Right lobe of liver (tissue), 6 donors: ENCODE measurements around the gene BST1. TPM values are rescaled to one million over a fixed set of nuclear protein-coding genes. Genes with fewer than 3 reads are reported as not detected.

Source experiments
- ATAC-seq, 4 donors: fragments of 200-7000 bp; cut with Tn5 transposase; one replicate each; pipeline ENCODE4 v1.9.1; 2020; ENCODE audit warnings: mild to moderate bottlenecking in 4 of 4, moderate library complexity in 4 of 4
- DNase-seq, 3 donors: peaks; one replicate each; pipeline ENCODE4 v3.0.0-alpha.2; 2020
- H3K27ac ChIP-seq, 3 donors: fragments of 200-600 bp; one replicate each; pipeline ENCODE4 v1.8.0; 2022
- H3K27me3 ChIP-seq, 2 donors: fragments of 200-600 bp; one replicate each; pipeline ENCODE4 v1.8.0; 2022
- H3K36me3 ChIP-seq, 4 donors: fragments of 200-600 bp; sonication (generic) in 1 of 4; one replicate each; pipeline versions ENCODE4 v1.5.1 to v1.8.0; 2017 to 2022; ENCODE audit warnings: control low read depth in 1 of 4
- H3K4me1 ChIP-seq, 4 donors: fragments of 200-600 bp; sonication (generic) in 1 of 4; one replicate each; pipeline versions ENCODE4 v1.5.1 to v1.8.0; 2017 to 2022; ENCODE audit warnings: control low read depth in 1 of 4
- H3K4me3 ChIP-seq, 3 donors: fragments of 200-600 bp; one replicate each; pipeline ENCODE4 v1.8.0; 2022
- H3K9me3 ChIP-seq, 4 donors: fragments of 200-600 bp; sonication (generic) in 1 of 4; one replicate each; pipeline versions ENCODE4 v1.5.1 to v1.8.0; 2017 to 2022; ENCODE audit warnings: control low read depth in 1 of 4
- CTCF ChIP-seq, 4 donors: fragments of 200-600 bp in 3 of 4; fragments of 450-650 bp in 1 of 4; IDR thresholded peaks; one replicate each; pipeline versions ENCODE4 v1.5.1 to v1.8.0; 2016 to 2022; ENCODE audit warnings: antibody characterized with exemption in 4 of 4, mild to moderate bottlenecking in 2 of 4
- POLR2A ChIP-seq: fragments of 450-650 bp; IDR thresholded peaks from one replicate; pipeline ENCODE4 v1.6.1; 2017; ENCODE audit warnings: antibody characterized with exemption, mild to moderate bottlenecking
- WGBS: methylation state at CpG from one replicate; pipeline ENCODE4 v1.1.6; 2018; ENCODE audit warnings: low coverage, low lambda C conversion rate; ENCODE audit not compliant: insufficient coverage; ENCODE audit errors: missing lambda C conversion rate; 5-methylcytosine and 5-hydroxymethylcytosine counted together
- intact Hi-C, 2 donors: fragments of 100-400 bp; cut with DNase I; formaldehyde crosslinking; loops; one replicate each; pipeline versions ENCODE4 v1.11.2 to v1.14.1; 2022
- total RNA-seq, 6 experiments: library from RNA; depleted of rRNA in 2 of 6; stranded (reverse); fragments of >200 nt in 2 of 6; fragmentation: NEBNext Ultra II Directional in 3 of 6; extraction: Animal tissue kit (Norgen Biotek cat#: 25700) in 3 of 6; gene quantifications; one replicate each; pipeline versions ENCODE4 v1.1.0 to v1.2.4, GENCODE V29; 2016 to 2023
- donor health status: DM: no; HTN: yes; CAD: no.
- donor health status: DM: no; HTN: no; CAD: no.
- donor health status: DM: no; HTN: no; CAD: no.
- donor health status: DM: no; HTN: yes; CAD: no.
- donor health status: DM: no; HTN: yes; CAD: no.

The BST1 gene
- total RNA-seq, 6 experiments from 2014 or later, result 2.7 to 5.3 (median 4.3) TPM

- Histone ChIP-seq H3K36me3 (peaks cover 0 to 15% (median 0%) of the 10 kb centered on the region in 4 donors), H3K27me3 (no peaks in the 10 kb centered on the region), H3K27ac (peak overlapping the region in 2 of 3 donors; percentile 34 to 38), H3K9me3 (no peaks in the 10 kb centered on the region), H3K4me1 (peaks cover 0 to 10% (median 3%) of the 10 kb centered on the region in 4 donors), H3K4me3 (no peak overlapping the region)
- 54% methylated on average over 3 of the region's 3 CpGs for WGBS
- intact Hi-C loops, result no loop called here
- DNase-seq, result no peak
- TF ChIP-seq POLR2A (no peak), CTCF (IDR thresholded peaks at IDR 0.05) (no peak)
- ATAC-seq, result peak; percentile 54 to 80 (median 64)
These were observed 11.3 kb upstream of the BST1 start for GRCh38 chr4:15691346-15692135.

GRCh38 chr4:15692602-15693001, 10.3 kb upstream of the BST1 start:
- DNase-seq (no peak), ATAC-seq (no peak)
- peaks cover 0 to 15% (median 5%) of the 10 kb centered on the region in 4 donors for H3K4me1 ChIP-seq
- TF ChIP-seq POLR2A (no peak), CTCF (IDR thresholded peaks at IDR 0.05) (no peak)
- no peak overlapping the region for H3K4me3 ChIP-seq
- H3K36me3 ChIP-seq, result peaks cover 0 to 6% (median 0%) of the 10 kb centered on the region in 4 donors
- no peaks in the 10 kb centered on the region for H3K9me3 ChIP-seq
- no peaks in the 10 kb centered on the region for H3K27me3 ChIP-seq
- intact Hi-C loops, result no loop called here
- 85% methylated on average over 2 of the region's 2 CpGs for WGBS
- H3K27ac ChIP-seq, result no peak overlapping the region

GRCh38 chr4:15694431-15694830, 8.4 kb upstream of the BST1 start:
- Histone ChIP-seq H3K36me3 (no peaks in the 10 kb centered on the region), H3K9me3 (no peaks in the 10 kb centered on the region), H3K4me1 (peaks cover 0 to 15% (median 5%) of the 10 kb centered on the region in 4 donors), H3K27ac (no peak overlapping the region), H3K4me3 (no peak overlapping the region), H3K27me3 (no peaks in the 10 kb centered on the region)
- intact Hi-C loops, result no loop called here
- ATAC-seq (no peak), DNase-seq (no peak)
- TF ChIP-seq POLR2A, result no peak
- no peak for TF ChIP-seq CTCF (IDR thresholded peaks at IDR 0.05)
- 96% methylated on average over 4 of the region's 4 CpGs for WGBS

GRCh38 chr4:15695240-15695699, 7.6 kb upstream of the BST1 start:
- H3K4me3 ChIP-seq, result no peak overlapping the region
- H3K36me3 ChIP-seq, result no peaks in the 10 kb centered on the region
- peaks cover 0 to 19% (median 5%) of the 10 kb centered on the region in 4 donors for H3K4me1 ChIP-seq
- 96% methylated on average over 4 of the region's 10 CpGs for WGBS
- intact Hi-C loops, result no loop called here
- ATAC-seq (no peak), DNase-seq (no peak)
- no peaks in the 10 kb centered on the region for H3K27me3 ChIP-seq
- TF ChIP-seq CTCF (IDR thresholded peaks at IDR 0.05), result no peak
- no peak overlapping the region for H3K27ac ChIP-seq
- H3K9me3 ChIP-seq, result no peaks in the 10 kb centered on the region
